Stimulated activated CD4-positive, alpha-beta T cell treated with anti-CD3 and anti-CD28 coated beads, Interleukin-1b, Interleukin-23, amount 100 ng/mL, for 48 hours (primary cell): Measurements from ENCODE around the gene ADCY3.

Experiments used
- DNase-seq: peaks from one replicate; pipeline ENCODE4 v3.0.0-alpha.2; 2020

ADCY3 gene

GRCh38 chr2:24924732-24925131, 4.7 kb upstream of the ADCY3 start:
- DNase-seq: no peak

- no peak for DNase-seq
These were observed 4.2 kb upstream of the ADCY3 start for GRCh38 chr2:24924266-24924665.

DNA sequence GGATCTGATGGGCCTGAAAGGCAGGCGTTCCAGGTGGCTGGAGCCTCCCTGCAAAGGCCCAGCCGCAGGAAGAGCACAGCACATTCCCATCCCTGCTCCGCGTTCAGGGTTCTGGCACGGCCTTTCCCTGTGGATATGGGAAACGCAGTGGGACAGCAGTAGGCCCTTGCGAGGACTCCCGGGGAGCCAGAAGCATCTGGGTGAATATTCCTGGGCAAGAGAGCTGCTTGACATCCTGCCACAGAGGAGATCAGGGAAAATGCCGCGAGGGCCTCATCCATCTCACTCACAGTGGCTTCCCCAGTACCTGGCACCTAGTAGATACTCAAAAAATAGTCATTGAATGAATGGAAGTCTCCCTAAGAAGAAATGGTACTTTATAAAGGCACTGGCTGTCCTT, 3.1 kb upstream of the ADCY3 start:
- DNase-seq: no peak

GRCh38 chr2:24922556-24922955, 2.5 kb upstream of the ADCY3 start:
- no peak for DNase-seq

DNA sequence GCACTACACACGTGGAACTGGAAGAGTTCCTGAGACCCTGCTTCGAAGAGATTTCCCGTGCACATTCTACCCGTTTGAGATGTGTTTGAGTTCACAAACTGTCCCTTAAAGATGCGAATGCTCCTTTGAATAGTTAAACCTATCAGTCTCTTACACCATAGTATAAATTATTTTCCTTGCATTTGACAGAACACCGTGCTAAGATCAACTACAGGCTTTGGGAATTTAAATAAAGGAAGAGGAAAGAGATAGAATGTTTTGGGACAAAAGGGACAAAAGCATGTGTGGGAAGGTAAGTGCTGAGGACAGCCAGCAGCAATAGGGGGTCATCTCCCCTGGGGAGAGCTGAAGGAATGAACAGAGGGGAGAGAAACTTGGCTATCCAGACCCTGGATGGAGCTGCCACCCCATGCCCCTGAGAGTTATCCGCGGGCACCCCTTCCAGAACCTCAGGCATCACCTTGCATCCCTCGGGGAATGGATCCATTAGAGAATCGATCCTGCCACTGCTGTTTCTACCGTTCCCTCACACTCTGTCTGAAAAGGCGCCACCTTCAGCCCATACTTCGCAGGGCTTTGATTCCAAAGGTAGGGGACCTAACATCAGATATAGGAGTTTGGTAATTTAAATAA, 888 bp upstream of the ADCY3 start:
- no peak for DNase-seq

DNA sequence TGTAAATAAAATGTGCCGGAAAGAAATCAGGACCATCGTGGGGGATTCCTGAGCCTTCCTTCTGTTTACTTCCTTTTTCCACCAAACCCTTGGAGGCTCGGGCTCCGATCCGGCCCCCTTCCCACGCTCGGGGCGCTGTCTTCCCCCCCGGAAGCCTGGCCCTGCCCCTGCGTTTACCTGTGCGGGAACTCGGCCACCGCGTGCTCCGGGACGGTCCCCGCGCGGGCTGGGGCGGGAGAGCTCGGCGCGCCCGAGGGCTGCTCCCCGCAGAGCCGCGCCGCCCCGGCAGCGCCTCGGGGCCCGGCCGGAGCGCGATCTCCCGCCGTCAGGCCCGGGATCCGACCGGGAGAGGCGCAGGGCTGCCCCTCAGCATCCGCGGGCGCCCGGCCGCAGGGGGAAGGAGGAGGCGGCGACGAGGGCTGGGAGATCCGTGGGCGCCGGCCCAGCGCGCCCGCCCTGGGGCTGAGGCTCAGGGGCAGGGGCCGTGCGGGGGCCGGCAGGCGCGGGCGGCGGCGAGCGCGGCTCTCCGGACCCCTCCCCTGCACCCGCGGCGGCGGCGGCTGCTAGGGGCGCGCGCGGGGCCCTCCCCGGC, 435 bp downstream of the ADCY3 start:
- peak; percentile 35 for DNase-seq

DNA sequence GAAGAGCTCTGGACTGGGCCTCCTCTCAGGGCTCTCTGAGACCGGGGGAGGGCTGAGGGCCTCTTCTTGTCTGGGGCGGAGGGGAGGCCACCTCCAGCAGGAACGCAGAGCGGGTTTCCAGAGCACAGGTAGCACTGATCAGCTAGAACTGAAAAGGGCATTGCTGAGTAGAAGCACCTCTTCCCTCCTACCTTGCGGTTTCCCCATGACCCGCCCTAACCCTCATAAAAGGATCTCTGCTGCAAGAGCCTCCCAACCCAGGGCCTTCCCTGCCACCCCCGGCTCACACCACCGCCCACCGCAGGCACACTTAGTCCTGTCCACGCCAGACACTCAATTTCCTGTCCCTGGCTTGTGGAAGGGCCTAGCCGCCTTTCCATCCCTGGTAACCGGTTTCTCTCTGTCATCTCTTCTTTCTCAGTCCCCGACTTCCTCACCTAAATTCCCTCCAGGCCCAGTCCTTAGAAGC, 966 bp downstream of the ADCY3 start:
- peak; percentile 69 for DNase-seq

- no peak for DNase-seq
These were observed 1.6 kb downstream of the ADCY3 start for GRCh38 chr2:24918326-24919036.

GRCh38 chr2:24917731-24918325, 2.2 kb downstream of the ADCY3 start:
- DNase-seq: no peak

DNA sequence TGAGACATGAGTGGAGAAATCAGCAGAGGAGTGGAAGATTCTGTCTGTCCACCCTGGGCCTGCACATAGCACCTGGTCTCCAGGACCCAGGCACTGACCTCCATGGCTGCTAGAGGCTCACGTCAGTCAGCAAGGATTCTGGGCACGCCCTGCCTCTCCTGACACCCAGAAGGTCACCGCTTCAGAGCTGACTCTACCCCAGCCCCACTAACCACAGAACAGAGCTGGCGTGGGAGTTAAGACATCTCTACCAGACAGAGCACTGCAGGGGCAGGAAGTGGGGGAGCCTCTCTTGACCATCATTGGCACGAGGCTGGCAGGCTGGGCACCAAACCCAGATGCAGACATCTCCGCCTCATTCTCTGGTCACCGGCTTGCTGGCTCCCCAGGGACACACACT, 3.0 kb downstream of the ADCY3 start:
- DNase-seq: no peak

DNA sequence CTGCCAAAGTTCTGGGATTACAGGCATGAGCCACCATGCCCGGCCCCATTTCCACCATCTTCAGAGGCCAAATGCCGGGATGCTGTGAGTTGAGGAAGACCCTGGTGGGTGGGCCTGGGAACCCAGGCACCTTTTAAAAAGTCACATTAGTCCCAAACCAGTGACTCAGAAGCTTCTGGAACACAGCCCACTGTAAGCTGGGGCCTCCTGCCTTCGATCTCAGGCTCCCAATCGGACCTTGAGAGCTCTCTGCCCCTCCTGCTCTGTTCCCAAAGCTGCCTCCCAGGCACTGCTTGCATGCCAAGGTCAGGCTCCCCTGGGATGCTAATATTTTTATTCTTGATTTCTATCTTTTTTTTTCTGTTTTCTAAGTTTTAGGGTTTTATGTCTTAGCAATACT, 4.2 kb downstream of the ADCY3 start:
- no peak for DNase-seq

DNA sequence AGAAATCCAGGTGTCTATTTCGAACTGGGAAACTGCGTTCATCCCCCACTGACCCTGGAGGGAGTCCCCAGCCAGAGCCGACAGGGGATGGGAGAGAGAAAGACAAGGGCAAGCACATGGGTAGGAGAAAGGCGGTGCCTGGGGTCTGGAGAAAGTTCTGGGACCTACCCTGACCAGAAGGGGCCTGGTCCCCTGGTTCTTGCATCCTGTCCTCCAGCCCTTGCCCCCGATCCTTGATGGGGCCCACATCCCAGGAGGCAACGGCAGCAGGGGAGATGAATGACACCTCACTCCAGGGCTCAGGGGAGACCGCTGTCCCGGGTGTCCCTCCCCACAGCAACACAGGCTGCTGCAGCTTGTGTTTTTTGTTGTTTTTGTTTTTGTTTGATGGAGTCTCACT, 4.9 kb downstream of the ADCY3 start:
- no peak for DNase-seq

DNA sequence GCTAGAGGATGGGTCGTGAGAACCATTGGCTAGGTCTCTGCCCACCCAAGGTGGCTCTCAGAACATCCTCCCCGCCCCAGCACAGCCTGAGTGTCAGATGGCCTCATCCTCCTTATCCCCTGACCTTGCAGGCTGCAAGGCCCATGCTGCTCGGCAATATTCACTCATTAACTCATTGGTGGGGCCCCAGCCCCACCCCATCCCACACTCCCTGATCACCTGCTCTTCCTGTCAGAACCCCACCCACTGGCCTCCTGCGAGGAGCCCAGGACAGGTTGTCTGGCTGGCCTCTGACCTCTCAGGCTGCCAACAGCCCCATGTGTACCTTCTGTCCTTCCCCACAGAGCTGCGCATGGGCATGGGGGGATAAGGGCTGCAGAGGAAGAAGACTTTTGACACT, 5.3 kb downstream of the ADCY3 start:
- no peak for DNase-seq

- no peak for DNase-seq
These were observed 6.1 kb downstream of the ADCY3 start for GRCh38 chr2:24913911-24914310.

DNA sequence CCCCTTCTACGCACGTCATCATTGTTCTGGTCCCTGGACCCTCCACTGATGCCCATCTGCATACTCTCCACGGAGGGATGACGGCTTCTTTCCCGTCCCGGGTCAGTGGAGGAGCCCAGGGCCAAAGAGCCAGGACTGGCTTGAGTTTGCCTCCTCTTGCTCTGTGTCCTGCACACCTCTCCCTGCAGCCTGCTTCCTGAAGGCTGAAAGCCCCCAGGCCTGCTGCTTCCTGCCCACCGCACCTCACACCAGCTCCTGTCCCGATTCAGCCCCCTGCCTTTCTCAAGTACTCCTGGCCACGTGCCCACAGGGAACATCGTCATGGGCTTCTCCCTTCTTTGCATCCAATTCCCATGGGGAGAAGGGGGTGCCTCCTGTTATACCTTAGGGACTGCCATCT, 7.1 kb downstream of the ADCY3 start:
- no peak for DNase-seq

DNA sequence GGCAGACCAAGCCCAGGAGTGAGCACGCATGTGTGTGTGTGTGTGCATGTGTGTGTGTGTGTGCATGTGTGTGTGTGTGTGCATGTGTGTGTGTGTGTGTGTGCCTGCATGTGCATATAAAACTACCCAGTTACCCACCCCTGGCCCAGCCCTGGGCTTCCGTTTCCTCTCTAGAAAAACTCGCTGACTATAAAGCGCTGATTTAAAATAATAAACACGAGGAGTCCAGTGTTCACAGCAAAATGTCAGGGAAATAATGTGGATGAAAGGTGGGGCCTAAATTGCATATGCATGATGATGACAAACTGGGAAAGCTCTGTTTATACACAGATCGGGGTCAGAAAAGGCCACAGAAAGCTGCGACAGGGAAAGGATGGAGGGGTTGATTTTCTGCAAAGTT, 7.5 kb downstream of the ADCY3 start:
- DNase-seq: no peak

DNA sequence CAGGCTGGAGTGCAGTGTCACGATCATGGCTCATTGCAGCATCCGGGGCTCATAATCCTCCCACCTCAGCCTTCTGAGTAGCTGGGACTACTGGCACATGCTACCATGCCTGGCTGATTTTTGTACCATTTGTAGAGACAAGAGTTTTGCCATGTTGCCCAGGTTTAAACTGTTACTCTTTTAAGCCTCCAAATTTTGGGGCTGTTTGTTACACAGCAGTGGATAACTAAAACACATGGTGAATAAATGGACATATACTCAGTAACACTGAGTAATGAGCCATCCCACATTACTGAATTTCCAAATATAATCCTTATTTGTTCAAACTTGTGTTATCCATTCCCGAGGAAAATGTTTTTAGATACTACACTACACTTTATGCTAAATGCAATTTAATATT, 9.8 kb downstream of the ADCY3 start:
- DNase-seq: no peak

DNA sequence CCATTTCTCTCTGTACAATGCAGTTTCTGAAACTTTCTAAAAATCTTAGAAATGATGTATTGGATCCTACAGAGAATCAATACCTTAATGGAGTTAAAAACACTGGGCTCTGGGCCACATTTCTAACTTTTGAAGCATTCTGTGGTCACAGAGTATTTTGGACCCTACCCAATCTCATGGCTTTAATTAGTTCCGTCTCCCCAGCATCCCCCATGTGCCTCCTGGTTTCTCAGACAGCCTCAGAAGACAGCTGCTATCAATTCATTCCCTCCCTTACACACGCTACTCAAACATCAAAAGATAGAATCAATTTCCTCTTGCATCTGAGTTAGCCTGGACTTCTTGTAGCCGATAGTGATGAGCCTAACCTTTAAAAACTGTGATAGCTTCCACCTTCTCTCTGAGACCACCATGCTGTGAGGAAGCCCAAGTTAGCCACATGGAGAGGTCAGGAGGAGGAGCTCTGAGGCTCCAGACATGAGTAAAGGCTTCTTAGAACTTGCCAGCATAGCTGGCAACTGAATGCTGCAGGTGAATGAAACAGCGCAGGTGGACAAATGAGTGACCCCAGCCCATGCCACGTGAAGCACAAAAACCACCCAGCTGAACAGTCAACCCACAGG, 10.4 kb downstream of the ADCY3 start:
- no peak for DNase-seq

GRCh38 chr2:24908461-24908901, 11.6 kb downstream of the ADCY3 start:
- no peak for DNase-seq

GRCh38 chr2:24907116-24907515, 12.9 kb downstream of the ADCY3 start:
- no peak for DNase-seq

DNA sequence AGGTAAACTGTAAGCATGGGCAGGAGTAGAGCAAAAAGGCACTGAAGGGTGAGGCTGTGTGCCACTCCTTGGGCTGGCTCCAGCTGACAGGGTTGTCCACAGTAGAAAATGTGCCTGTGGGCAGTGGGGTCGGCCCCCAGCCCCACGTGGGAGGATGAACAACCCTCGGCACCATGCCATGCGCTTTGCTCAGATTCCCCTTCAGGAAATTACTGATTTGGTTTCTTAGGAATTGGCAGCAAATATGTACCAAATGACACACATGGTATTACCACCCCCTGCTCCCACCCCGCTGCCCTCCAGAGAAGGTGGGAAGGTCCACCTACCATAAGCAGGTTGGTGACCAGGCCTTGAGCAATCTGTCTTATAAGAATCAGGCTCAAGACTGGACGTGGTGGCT, 13.6 kb downstream of the ADCY3 start:
- no peak for DNase-seq

- DNase-seq: no peak
These were observed 16.6 kb downstream of the ADCY3 start for GRCh38 chr2:24903161-24904103.
